GM19240 (cell line): ENCODE measurements around the gene HOXA11.

Experiments
- DNase-seq: peaks from one replicate; pipeline ENCODE4 v3.0.0; 2011; ENCODE audit warnings: low spot score; ENCODE audit not compliant: insufficient read length

HOXA11 gene

GRCh38 chr7:27185013-27185853 lies at the start of gene HOXA11:
HOXA11 (minus strand) TSS chr7:27185232; CDS start chr7:27185144, 88 bp downstream.
- DNase-seq = no peak

DNA sequence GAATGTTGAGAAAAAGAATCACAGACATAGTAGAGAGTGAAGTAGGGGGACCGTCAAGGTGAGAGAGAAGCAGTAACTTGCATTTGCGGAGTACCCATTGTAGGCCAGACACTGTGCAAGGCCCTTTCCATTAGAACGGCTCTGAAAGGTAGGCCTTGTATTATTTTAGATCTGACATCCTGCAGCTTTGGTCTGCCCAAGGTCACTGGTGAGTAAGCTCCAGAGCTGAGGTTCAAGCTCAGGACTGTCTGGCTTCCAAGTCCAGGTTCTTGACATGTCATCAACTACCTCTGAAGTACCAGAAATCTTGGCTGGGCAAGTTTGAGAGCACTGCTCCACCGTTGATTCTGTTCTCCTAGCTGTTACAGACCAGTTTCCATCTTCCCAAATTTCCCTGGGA lies 44.4 kb upstream of the HOXA11 start:
- DNase-seq = no peak

DNA sequence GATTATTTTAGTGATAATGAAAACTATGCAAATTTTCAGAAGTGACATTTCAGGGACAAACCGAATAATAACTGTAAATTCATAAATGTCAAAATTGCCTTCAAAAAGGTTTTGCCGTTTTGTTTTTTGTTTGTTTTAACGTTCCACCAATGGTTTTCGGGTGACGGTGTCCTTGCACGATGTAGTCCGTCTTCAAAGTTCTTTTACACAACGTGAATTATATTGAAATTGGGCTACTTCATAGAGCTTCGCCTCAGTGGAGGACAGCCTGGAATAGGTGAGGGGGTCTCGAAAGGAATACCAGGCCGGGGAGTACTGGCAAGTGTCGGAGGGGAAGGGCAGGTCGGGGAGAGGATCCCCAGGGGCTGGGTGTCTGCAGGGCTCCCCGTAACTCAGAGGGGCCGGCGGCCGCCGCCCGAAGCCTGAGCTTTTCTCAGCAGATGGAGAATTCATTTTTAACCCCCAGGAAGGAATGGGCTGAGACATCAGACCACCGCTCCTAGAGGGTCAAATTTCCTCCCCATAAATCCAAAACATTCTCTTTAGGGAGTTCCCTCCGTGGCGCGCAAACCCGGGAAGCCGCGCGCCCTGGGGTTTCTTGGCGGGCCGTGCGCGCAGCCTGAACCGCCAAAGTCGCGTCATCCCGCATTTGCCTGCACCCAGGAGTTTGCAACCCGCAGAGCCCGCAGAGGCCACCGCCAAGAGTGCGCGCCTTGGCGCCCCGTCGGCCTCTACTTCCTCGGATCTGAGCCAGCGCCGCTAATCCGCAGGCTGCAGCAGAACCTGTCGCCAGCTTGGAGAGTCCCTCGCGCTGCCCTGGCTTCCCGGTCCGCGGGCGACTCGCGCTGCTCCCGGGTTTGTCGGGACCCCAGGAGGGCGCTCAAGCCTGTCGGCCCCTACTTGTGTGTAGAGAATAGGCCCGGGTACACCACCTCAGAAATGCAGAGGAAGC lies 40.2 kb upstream of the HOXA11 start:
- no peak for DNase-seq

- no peak for DNase-seq
Observed at GRCh38 chr7:27223941-27224575, 39.0 kb upstream of the HOXA11 start.

GRCh38 chr7:27221201-27221797 lies 36.3 kb upstream of the HOXA11 start:
- no peak for DNase-seq

DNA sequence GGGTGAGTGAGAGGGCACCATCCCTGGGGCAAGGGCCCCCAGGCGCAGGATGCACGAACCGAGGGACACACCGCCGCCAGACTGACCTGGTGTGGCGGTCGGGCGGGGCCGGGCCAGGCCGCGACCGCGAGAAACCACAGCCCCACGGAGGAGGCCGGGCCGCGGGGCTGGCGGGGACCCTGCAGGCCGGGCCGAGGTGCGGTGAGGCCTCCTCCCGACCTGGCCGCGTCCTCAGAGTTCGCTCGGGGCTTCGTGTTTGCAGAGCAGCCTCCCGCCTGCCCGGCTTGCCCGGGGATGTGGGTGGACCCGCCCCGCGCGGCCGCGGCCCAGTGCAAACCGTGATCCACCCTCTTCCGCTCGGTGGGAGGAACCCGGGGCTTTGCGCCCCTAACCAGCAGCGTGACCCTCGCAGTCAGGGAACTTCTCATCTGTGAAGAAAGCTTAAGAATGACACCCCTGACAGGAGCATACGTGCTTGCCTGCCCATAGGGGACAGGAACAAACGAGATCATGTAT lies 35.5 kb upstream of the HOXA11 start:
- no peak for DNase-seq

- no peak for DNase-seq
Observed at GRCh38 chr7:27219821-27220220, 34.8 kb upstream of the HOXA11 start.

GRCh38 chr7:27217951-27218350 lies 32.9 kb upstream of the HOXA11 start:
- DNase-seq = no peak

GRCh38 chr7:27215356-27215755 lies 30.3 kb upstream of the HOXA11 start:
- no peak for DNase-seq

- DNase-seq = no peak
Observed at GRCh38 chr7:27214239-27214950, 29.4 kb upstream of the HOXA11 start.

GRCh38 chr7:27213433-27214238 lies 28.6 kb upstream of the HOXA11 start:
- DNase-seq = no peak

DNA sequence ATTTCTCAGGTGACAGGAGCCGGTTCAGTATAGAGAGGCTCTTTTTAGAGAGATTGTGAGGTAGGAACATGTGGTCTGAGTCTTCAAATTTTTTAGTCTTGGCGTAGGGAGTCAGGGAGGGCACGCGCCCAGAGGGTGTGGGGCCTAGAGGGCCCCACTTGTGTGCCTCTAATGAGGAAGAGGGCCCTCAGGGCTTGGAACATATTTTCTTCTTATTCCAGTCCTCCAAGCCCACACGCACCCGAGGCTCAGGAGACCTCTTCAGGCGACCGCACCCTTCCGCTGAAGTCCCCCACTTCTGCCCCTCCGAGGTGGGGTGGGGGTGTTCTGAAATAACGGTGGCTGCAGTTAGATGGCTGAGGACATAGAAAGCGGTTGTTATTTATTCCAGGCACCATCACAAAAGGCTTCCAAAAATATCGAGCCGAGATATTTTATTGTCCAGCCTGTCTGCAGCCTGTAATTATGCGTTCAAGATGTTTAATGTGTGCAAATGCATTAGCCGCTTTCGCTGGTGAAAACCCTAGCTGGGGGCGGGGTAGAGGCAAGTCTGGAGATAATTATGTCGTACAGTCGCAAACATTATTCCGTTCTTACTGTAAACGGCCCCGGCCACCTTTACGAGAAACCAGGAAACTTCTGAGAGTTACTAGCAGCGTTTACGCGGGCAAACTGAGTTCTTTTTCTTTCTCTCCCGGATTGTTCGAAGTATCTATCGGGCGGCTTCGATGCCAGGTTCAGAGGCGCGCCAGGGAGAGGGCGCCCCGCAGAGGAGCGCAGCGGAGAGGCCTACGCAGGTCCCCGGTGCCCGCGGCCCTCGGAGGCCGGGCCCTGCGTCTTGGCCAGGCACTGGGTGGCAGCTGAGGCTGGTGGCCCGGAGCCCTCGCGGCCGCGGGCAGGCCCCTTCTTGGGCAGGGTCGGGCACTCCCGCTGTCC lies 27.7 kb upstream of the HOXA11 start:
- DNase-seq = no peak

GRCh38 chr7:27211764-27212204 lies 26.8 kb upstream of the HOXA11 start:
- no peak for DNase-seq

- DNase-seq = no peak
Observed at GRCh38 chr7:27211084-27211446, 26.0 kb upstream of the HOXA11 start.

DNA sequence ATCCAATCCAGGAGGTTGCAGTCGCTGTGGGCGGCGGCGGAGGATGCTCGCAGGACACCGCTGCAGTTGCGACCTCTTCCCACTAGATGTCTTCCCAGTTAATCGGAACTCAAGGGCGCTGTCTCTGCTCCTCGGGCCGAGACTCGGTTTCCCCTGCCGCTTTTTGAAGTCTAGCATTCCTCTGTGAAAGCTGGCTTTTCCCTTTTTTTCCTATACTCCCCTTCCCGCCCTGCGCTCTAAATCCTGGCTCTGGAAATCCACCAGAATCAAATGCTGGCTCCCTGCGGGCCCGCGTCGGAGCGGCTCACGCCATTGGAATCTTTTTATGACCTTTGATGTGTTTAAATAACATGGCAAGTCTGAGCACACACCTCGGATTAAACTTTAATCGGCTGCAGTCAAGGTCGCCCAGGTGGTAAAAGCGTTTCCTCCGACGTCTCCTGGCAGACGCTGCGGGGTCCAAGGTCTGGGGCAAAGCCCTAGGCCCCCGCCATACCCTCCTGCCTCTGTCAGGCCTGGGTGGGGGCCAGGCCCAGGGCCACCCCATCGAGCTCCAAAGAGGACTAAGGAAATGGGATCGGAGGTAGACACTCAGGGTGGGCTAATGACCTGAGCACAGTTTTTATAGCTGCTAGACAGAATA lies 25.5 kb upstream of the HOXA11 start:
- no peak for DNase-seq

DNA sequence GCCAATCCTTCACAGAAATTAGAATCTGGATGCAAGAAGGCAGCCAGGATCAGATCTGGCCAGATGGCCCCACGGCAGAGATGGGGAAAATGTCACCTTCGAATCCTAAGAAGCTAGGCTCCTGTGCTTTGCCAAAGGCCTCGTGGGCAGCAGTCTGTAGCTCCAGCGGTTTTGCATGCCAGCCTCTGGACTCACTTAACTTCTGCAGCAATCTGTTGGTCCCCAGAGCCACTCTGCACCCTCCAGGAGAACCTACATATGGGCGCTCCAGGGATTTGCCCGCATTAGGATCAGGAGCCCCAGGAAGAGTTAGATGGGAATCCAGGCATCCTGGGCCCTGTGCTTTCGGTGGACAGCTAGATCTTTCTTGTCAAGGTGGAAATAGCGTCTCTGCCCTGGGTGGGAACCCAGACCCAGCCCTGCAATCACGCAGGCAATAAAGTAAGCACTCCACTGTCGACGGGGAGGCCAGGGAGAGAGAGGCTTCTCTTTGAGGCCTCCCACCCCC lies 25.0 kb upstream of the HOXA11 start:
- DNase-seq = no peak

DNA sequence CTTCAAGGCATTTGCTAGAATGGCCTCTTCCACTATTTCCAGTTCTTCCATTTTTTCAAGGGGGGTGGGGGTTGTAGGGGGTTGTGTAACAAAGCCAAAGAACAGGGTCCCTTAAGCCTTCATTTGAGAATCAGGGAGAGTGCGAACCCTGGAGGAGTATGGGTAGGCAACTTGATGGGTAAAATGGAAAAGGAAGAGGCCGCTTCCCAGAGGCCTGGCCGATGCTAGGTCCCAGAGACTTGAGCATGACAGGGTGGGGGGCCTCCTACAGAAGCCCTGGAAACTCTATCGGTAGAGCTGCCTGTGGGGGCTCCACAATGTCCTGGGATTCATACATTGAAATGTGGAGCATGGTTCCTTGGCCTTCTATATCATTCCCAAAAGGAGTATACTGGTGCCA lies 24.0 kb upstream of the HOXA11 start:
- no peak for DNase-seq
